Endothelial cell of umbilical vein (primary cell): ENCODE data around the gene PAX2. TPM values are rescaled to one million over a fixed set of nuclear protein-coding genes. Genes with fewer than 3 reads are reported as not detected.

ENCODE experiments used
- BruUV-seq: library from RNA; stranded (reverse); fragments of 400-500 nt; replicated peaks from 2 replicates; lab custom pipeline; 2021; lab: Mats Ljungman, UMichigan
- CTCF ChIA-PET: fragments of 300-600, 350-600 bp; sonication (Branson Sonifier 250); formaldehyde crosslinking; loops from one replicate; lab custom pipeline; 2021; ENCODE audit warnings: antibody characterized with exemption, inconsistent platforms; lab: Charles Lee
- POLR2A ChIA-PET: fragments of 300-600, 350-600 bp; sonication (Branson Sonifier 250); formaldehyde crosslinking; loops from one replicate; lab custom pipeline; 2021; ENCODE audit warnings: antibody characterized with exemption, inconsistent platforms; lab: Charles Lee
- DNase-seq: peaks from one replicate; pipeline ENCODE4 v3.0.0-alpha.2; 2011; ENCODE audit warnings: low read depth, low spot score
- FAIRE-seq: peaks from 2 replicates; lab custom pipeline; 2011; peaks lifted over from hg19 to GRCh38; lab: Jason Lieb, UNC
- H2AFZ ChIP-seq: 2 replicates; pipeline ENCODE4 v1.6.0; 2012; ENCODE audit warnings: low read depth, low read length, control low read depth, inconsistent platforms
- H3K27ac ChIP-seq: 2 replicates; pipeline ENCODE4 v1.5.1; 2011; ENCODE audit warnings: low read depth, mild to moderate bottlenecking, control low read depth, low read length, moderate library complexity; ENCODE audit not compliant: insufficient read depth
- H3K27me3 ChIP-seq, 2 experiments: 2 replicates each; pipeline versions ENCODE4 v1.6.0 to v1.6.1; 2011; ENCODE audit warnings: low read length in 2 of 2, mixed read lengths in 1 of 2; ENCODE audit not compliant: control insufficient read depth in 2 of 2, insufficient read depth in 2 of 2
- H3K36me3 ChIP-seq, 2 experiments: 2 replicates in 1 of 2; 3 replicates in 1 of 2; pipeline ENCODE4 v1.5.1; 2011; ENCODE audit warnings: low read length in 2 of 2, mild to moderate bottlenecking in 1 of 2, moderate library complexity in 1 of 2; ENCODE audit not compliant: control insufficient read depth in 2 of 2, insufficient read depth in 2 of 2; ENCODE audit errors: extremely low read depth in 1 of 2
- H3K4me1 ChIP-seq: 3 replicates; pipeline ENCODE4 v1.5.1; 2011; ENCODE audit warnings: mild to moderate bottlenecking, low read length; ENCODE audit not compliant: control insufficient read depth, insufficient read depth; ENCODE audit errors: extremely low read depth
- H3K4me2 ChIP-seq: 2 replicates; pipeline ENCODE4 v1.6.1; 2011; ENCODE audit warnings: low read length, control low read depth, mixed read lengths; ENCODE audit not compliant: insufficient read depth
- H3K4me3 ChIP-seq, 3 experiments: fragments of 200-600 bp in 1 of 3; sonication (generic), shearing (Covaris generic) in 1 of 3; replicated peaks in 1 of 3; 2 replicates each; pipeline ENCODE4 v1.5.1; 2011 to 2016; ENCODE audit warnings: control low read depth in 3 of 3, low read length in 3 of 3, mild to moderate bottlenecking in 2 of 3, inconsistent platforms in 1 of 3, low read depth in 1 of 3, moderate library complexity in 1 of 3; ENCODE audit not compliant: insufficient read depth in 1 of 3
- H3K79me2 ChIP-seq: 2 replicates; pipeline ENCODE4 v1.6.0; 2012; ENCODE audit warnings: low read length, inconsistent platforms; ENCODE audit not compliant: control insufficient read depth, insufficient read depth
- H3K9ac ChIP-seq: replicated peaks from 2 replicates; pipeline ENCODE3; 2011; ENCODE audit warnings: low read length, control low read depth; ENCODE audit not compliant: insufficient read depth; ENCODE audit errors: extremely low read depth
- H3K9me1 ChIP-seq: replicated peaks from 3 replicates; pipeline ENCODE4 v1.6.0; 2011; ENCODE audit warnings: mild to moderate bottlenecking, low read length; ENCODE audit not compliant: control insufficient read depth, insufficient read depth; ENCODE audit errors: extremely low read depth
- H3K9me3 ChIP-seq: replicated peaks from 2 replicates; pipeline ENCODE4 v1.5.1; 2012; ENCODE audit warnings: low read length, inconsistent platforms; ENCODE audit not compliant: control insufficient read depth, insufficient read depth
- H4K20me1 ChIP-seq: replicated peaks from 2 replicates; pipeline ENCODE3; 2011; ENCODE audit warnings: mild to moderate bottlenecking, low read length; ENCODE audit not compliant: control insufficient read depth, insufficient read depth; ENCODE audit errors: extremely low read depth
- EZH2 ChIP-seq: IDR thresholded peaks from 2 replicates; pipeline ENCODE4 v1.6.1; 2012; ENCODE audit warnings: borderline replicate concordance, low read depth, mild to moderate bottlenecking, moderate library complexity, low read length, inconsistent platforms; ENCODE audit not compliant: severe bottlenecking
- FOS ChIP-seq: IDR thresholded peaks from 2 replicates; pipeline ENCODE4 v1.6.1; 2011; ENCODE audit warnings: mild to moderate bottlenecking, low read length, moderate library complexity, borderline replicate concordance; ENCODE audit not compliant: insufficient read depth
- GATA2 ChIP-seq: IDR thresholded peaks from 2 replicates; pipeline ENCODE4 v1.7.0; 2011; ENCODE audit warnings: low read depth, mild to moderate bottlenecking, moderate library complexity, mixed read lengths, low read length; ENCODE audit not compliant: insufficient read length, insufficient read depth
- JUN ChIP-seq: IDR thresholded peaks from 2 replicates; pipeline ENCODE4 v1.6.1; 2011; ENCODE audit warnings: borderline replicate concordance, low read depth; ENCODE audit not compliant: insufficient read length, insufficient read depth
- MYC ChIP-seq: IDR thresholded peaks from one replicate; pipeline ENCODE4 v1.6.1; 2011; ENCODE audit warnings: mild to moderate bottlenecking, low read depth, low read length
- POLR2A ChIP-seq: IDR thresholded peaks from 2 replicates; pipeline ENCODE4 v1.6.1; 2012; ENCODE audit warnings: low read depth, mild to moderate bottlenecking, control low read depth, low read length
- POLR2AphosphoS5 ChIP-seq: IDR thresholded peaks from 2 replicates; pipeline ENCODE4 v1.6.1; 2012; ENCODE audit warnings: low read depth, mild to moderate bottlenecking, control low read depth, low read length, moderate library complexity; ENCODE audit not compliant: insufficient read depth
- dilution Hi-C: fragments of 300-500 bp; cut with MboI; formaldehyde crosslinking; loops from one replicate; pipeline ENCODE4 v1.15.0; 2019; ENCODE audit warnings: low sequenced_read_pairs; ENCODE audit not compliant: extremely low pct_ligation_motif_present
- intact Hi-C: fragments of 100-400 bp; cut with micrococcal nuclease; formaldehyde crosslinking; loops from one replicate; pipeline ENCODE4 v1.10.0; 2022
- polyA plus RNA-seq, 4 experiments: library from polyadenylated mRNA; depleted of rRNA in 3 of 4; stranded (reverse) in 3 of 4; unstranded in 1 of 4; fragments of >200 nt; gene quantifications; 2 replicates each; pipeline versions ENCODE4 v1.2.1 to v1.2.3, GENCODE V29; 2011 to 2012; ENCODE audit warnings: missing spikeins in 1 of 4
- total RNA-seq: library from RNA; stranded (reverse); gene quantifications from 2 replicates; pipeline ENCODE4 v1.2.3, GENCODE V29; 2021
- TF ChIP-seq, protein P1 (sequence below): IDR thresholded peaks from 2 replicates; pipeline ENCODE4 v1.6.1; 2011; ENCODE audit not compliant: insufficient read depth, insufficient read length
- TF ChIP-seq, protein P2 (sequence below), 2 donors: IDR thresholded peaks; 1 replicate in 1 of 2; 2 replicates in 1 of 2; pipeline ENCODE4 v1.5.1; 2011; ENCODE audit warnings: low read length in 2 of 2, mild to moderate bottlenecking in 2 of 2, moderate library complexity in 2 of 2, control low read depth in 1 of 2, inconsistent platforms in 1 of 2, low read depth in 1 of 2; ENCODE audit not compliant: insufficient read depth in 1 of 2; ENCODE audit errors: extremely low read depth in 1 of 2

Gene PAX2
- total and polyA plus RNA-seq, 2 donors (not counting 3 experiments of a cell fraction or from before 2014, with no cell fraction given), result not detected

DNA sequence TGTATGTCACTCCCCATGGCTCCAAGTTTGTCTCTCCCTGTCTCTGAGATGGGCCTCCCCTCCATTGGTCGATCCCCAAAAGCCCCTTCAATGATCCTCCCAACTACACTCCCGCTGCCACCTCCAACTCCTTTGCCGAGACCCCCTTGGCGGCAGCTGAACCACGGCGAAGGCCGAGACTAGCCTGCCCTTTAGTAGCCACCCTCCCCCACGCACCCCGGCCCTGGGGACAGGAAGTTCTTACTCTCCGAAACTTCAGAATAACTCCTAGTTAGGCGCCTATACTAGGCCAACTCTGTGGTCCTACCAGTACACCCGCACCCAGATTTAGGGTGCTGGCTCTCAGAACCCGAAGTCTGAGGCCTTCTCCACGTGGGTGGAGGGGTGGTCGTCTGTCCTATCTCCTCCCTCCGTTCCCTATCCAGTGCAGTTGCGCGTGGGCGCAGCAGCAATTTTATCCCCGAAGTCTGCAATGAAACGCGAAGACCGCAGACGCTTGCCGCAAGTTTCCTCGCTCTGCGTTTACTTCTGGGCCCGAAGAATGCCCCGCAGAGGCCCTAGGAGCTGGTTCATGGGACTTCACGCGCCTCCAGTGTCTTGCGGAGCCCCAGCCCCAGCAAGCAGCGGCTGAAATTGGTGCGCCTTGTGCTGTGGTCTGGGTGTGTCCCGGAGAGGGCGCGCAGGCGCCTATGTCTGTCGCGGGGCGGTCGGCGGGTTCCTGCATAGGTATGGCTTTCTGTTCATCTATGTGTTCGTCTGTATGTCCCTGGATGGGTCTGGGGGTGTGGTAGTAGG is 84.7 kb downstream of the PAX2 start:
- BruUV-seq, result no TSS peak
- H3K4me2 ChIP-seq, result no peak overlapping the region
- CTCF ChIA-PET, result no interaction called here
- no peaks in the 10 kb centered on the region for H3K9me1 ChIP-seq
- H3K9ac ChIP-seq, result no peak overlapping the region
- dilution Hi-C loops, result no loop called here
- no peak overlapping the region for H3K4me3 ChIP-seq
- no peaks in the 10 kb centered on the region for H4K20me1 ChIP-seq
- no peaks in the 10 kb centered on the region for H3K9me3 ChIP-seq
- H3K36me3 ChIP-seq, result no peaks in the 10 kb centered on the region
- POLR2A ChIA-PET, result no interaction called here
- H2AFZ ChIP-seq, result no peak overlapping the region
- TF ChIP-seq EZH2 (peak; percentile 9), POLR2AphosphoS5 (no peak)
- H3K4me1 ChIP-seq, result peaks cover 4% of the 10 kb centered on the region
- intact Hi-C loops, result loop anchor here (5.0 kb wide), 1 partner anchor 42 kb away; no protein-coding TSS in a partner anchor
- no peaks in the 10 kb centered on the region for H3K79me2 ChIP-seq
- H3K27me3 ChIP-seq, result peaks cover 66 to 80% of the 10 kb centered on the region in 2 experiments
- DNase-seq (no peak), FAIRE-seq (no peak)
- no peak overlapping the region for H3K27ac ChIP-seq

DNA sequence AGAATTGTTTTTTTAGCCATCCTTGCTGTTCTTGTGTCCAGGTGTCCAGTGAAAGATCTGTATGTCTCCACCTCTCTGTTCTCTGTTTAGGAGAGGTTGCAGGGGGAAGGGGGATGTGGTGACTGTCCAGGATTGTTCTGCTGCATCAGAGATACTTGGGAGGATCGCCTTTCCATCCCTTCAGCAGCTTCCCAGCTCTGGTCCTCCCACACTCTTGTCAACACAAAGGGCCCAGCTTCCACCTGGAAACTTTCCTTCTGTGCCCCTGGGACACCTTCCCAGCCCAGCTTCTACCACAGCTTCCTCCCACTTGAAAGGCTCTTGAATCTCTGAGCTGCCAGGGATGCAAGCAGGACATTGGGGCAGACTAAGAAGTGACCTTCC is 85.3 kb downstream of the PAX2 start:
- POLR2A ChIA-PET, result no interaction called here
- dilution Hi-C loops, result no loop called here
- no TSS peak for BruUV-seq

More for the DNA sequence above, 85.3 kb downstream of the PAX2 start:
- Histone ChIP-seq H3K4me1 (peaks cover 4% of the 10 kb centered on the region), H3K9me3 (no peaks in the 10 kb centered on the region), H4K20me1 (no peaks in the 10 kb centered on the region), H2AFZ (no peak overlapping the region), H3K79me2 (no peaks in the 10 kb centered on the region), H3K27me3 (peaks cover 63 to 75% of the 10 kb centered on the region in 2 experiments), H3K9me1 (no peaks in the 10 kb centered on the region), H3K36me3 (no peaks in the 10 kb centered on the region), H3K4me2 (no peak overlapping the region), H3K9ac (no peak overlapping the region), H3K4me3 (no peak overlapping the region), H3K27ac (no peak overlapping the region)
- FAIRE-seq (no peak), DNase-seq (no peak)
- intact Hi-C loops, result no loop called here
- TF ChIP-seq POLR2AphosphoS5 (no peak), GATA2 (no peak), FOS (no peak), MYC (no peak), JUN (no peak), POLR2A (no peak), EZH2 (no peak)
- TF ChIP-seq, protein P1, sequence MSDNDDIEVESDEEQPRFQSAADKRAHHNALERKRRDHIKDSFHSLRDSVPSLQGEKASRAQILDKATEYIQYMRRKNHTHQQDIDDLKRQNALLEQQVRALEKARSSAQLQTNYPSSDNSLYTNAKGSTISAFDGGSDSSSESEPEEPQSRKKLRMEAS, result no peak
- TF ChIP-seq, protein P2, sequence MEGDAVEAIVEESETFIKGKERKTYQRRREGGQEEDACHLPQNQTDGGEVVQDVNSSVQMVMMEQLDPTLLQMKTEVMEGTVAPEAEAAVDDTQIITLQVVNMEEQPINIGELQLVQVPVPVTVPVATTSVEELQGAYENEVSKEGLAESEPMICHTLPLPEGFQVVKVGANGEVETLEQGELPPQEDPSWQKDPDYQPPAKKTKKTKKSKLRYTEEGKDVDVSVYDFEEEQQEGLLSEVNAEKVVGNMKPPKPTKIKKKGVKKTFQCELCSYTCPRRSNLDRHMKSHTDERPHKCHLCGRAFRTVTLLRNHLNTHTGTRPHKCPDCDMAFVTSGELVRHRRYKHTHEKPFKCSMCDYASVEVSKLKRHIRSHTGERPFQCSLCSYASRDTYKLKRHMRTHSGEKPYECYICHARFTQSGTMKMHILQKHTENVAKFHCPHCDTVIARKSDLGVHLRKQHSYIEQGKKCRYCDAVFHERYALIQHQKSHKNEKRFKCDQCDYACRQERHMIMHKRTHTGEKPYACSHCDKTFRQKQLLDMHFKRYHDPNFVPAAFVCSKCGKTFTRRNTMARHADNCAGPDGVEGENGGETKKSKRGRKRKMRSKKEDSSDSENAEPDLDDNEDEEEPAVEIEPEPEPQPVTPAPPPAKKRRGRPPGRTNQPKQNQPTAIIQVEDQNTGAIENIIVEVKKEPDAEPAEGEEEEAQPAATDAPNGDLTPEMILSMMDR (IDR thresholded peaks at IDR 0.05; ENCODE audit: extremely low read depth in 1 of 2, insufficient read depth in 1 of 2, low read depth in 1 of 2, low read length in 2 of 2), result no peak
- CTCF ChIA-PET, result no interaction called here
